ENCODE measurements around the gene KIAA1958. TPM values are rescaled to one million over a fixed set of nuclear protein-coding genes. Genes with fewer than 3 reads are reported as not detected.

The KIAA1958 gene
- 10 to 100 TPM in 2 of 4 donors, 1 to 10 TPM in 2; 4.6 to 22.0 (median 9.2) TPM for total RNA-seq

DNA sequence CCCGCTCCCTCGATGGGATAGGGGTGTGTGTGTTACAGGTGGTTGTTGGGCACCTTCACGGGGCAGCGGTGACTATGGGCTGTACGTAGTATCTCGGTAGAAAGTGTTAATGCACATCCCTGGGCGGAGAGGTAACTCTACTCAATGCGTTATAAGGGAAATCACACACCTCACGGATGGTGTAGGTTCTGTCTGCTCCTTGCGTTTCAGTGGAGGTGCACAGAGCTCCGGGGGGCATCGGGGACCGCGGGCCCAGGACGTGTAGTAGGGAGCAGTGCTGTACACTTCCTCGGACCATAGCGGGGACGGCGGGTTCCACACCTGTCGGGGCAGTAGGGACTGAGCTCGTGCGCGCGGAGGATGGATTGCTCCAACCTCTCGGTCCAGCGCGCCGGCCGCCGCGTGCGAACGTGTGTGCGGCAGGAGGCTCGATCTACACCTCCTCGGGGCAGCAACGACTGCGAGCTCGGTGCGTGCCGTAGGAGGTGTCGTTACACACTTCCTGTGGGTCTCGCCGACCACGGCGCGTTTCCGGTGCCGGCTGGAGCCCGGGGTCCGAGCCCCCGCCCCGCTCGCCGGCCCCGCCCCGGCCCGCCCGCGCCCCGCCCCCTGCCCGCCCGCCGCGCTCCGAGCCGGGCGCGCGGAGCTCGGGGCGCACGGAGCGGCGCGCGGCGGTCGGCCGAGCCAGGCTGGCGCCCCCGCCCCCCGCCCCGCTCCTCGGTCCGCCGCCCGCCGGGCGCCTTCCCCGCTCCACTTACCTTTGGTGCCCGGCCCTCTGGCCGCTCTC is at the start of gene KIAA1958:
Gene KIAA1958 (plus strand): TSS at position 607 of the 787 bp plus-strand sequence. CDS start 87,254 bp downstream, outside the sequence.
- no peaks in the 10 kb centered on the region for H3K9me3 ChIP-seq
- H3K4me1 ChIP-seq: peaks cover 0 to 14% of the 10 kb centered on the region in 2 donors
- H3K27ac ChIP-seq: peak within 1 kb of the TSS; percentile 88 to 91
- no peaks in the 10 kb centered on the region for H3K36me3 ChIP-seq
- intact Hi-C loops (cut with DNase I; ENCODE audit: low total_unique reads): no loop called here
- H3K27me3 ChIP-seq: no peaks in the 10 kb centered on the region
- peak in 1 of 2 donors; percentile 58 for TF ChIP-seq POLR2A (IDR thresholded peaks at IDR 0.05)
- TF ChIP-seq, protein P1, sequence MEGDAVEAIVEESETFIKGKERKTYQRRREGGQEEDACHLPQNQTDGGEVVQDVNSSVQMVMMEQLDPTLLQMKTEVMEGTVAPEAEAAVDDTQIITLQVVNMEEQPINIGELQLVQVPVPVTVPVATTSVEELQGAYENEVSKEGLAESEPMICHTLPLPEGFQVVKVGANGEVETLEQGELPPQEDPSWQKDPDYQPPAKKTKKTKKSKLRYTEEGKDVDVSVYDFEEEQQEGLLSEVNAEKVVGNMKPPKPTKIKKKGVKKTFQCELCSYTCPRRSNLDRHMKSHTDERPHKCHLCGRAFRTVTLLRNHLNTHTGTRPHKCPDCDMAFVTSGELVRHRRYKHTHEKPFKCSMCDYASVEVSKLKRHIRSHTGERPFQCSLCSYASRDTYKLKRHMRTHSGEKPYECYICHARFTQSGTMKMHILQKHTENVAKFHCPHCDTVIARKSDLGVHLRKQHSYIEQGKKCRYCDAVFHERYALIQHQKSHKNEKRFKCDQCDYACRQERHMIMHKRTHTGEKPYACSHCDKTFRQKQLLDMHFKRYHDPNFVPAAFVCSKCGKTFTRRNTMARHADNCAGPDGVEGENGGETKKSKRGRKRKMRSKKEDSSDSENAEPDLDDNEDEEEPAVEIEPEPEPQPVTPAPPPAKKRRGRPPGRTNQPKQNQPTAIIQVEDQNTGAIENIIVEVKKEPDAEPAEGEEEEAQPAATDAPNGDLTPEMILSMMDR (IDR thresholded peaks at IDR 0.05): no peak
- H3K4me3 ChIP-seq: peak within 1 kb of the TSS; percentile 81 to 99
- DNase-seq: peak; percentile 74 to 77

- no peaks in the 10 kb centered on the region for H3K4me1 ChIP-seq
- no peak overlapping the region for H3K27ac ChIP-seq
- H3K9me3 ChIP-seq: no peaks in the 10 kb centered on the region
- DNase-seq: no peak
- no peaks in the 10 kb centered on the region for H3K36me3 ChIP-seq
- no peaks in the 10 kb centered on the region for H3K27me3 ChIP-seq
- no peak for TF ChIP-seq POLR2A (IDR thresholded peaks at IDR 0.05)
- TF ChIP-seq, protein P1 (IDR thresholded peaks at IDR 0.05): no peak
- intact Hi-C loops (cut with DNase I; ENCODE audit: low total_unique reads): no loop called here
- H3K4me3 ChIP-seq: no peak overlapping the region
Observed at GRCh38 chr9:112437406-112437805, 49.2 kb upstream of the KIAA1958 start.

- H3K4me3 ChIP-seq: no peak overlapping the region
- no peak for DNase-seq
- no peaks in the 10 kb centered on the region for H3K36me3 ChIP-seq
- H3K27me3 ChIP-seq: no peaks in the 10 kb centered on the region
- TF ChIP-seq, protein P1 (IDR thresholded peaks at IDR 0.05): no peak
- TF ChIP-seq POLR2A (IDR thresholded peaks at IDR 0.05): no peak
- no peaks in the 10 kb centered on the region for H3K4me1 ChIP-seq
- H3K9me3 ChIP-seq: no peaks in the 10 kb centered on the region
- intact Hi-C loops (cut with DNase I; ENCODE audit: low total_unique reads): no loop called here
- H3K27ac ChIP-seq: no peak overlapping the region
Observed at GRCh38 chr9:112439171-112439570, 47.5 kb upstream of the KIAA1958 start.

GRCh38 chr9:112439825-112440224 is 46.8 kb upstream of the KIAA1958 start:
- Histone ChIP-seq H3K27ac (no peak overlapping the region), H3K4me3 (no peak overlapping the region), H3K9me3 (no peaks in the 10 kb centered on the region), H3K27me3 (no peaks in the 10 kb centered on the region), H3K4me1 (no peaks in the 10 kb centered on the region), H3K36me3 (no peaks in the 10 kb centered on the region)
- TF ChIP-seq POLR2A (IDR thresholded peaks at IDR 0.05): no peak
- TF ChIP-seq, protein P1 (IDR thresholded peaks at IDR 0.05): no peak
- intact Hi-C loops (cut with DNase I; ENCODE audit: low total_unique reads): no loop called here
- no peak for DNase-seq

DNA sequence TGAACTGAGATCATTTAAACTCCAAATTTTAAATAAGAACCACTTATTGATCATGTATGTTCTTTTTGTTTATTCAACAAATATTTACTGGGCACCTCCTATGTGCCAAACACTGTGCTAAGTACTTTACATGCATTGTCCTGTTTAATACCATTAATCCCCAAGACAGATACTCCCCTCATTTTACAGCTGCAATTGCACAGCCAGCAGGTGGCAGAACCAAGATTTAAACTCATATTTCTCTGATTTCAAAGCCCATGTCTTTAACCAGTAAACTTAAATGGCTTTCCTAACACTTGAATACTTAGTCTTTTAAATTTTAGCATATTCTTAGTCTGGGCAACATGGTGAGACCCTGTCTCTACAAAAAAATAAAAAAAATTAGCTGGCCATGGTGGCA is 43.4 kb upstream of the KIAA1958 start:
- no peaks in the 10 kb centered on the region for H3K36me3 ChIP-seq
- intact Hi-C loops (cut with DNase I; ENCODE audit: low total_unique reads): no loop called here

More for the DNA sequence above, 43.4 kb upstream of the KIAA1958 start:
- no peak overlapping the region for H3K27ac ChIP-seq
- H3K9me3 ChIP-seq: no peaks in the 10 kb centered on the region
- no peaks in the 10 kb centered on the region for H3K27me3 ChIP-seq
- no peak overlapping the region for H3K4me3 ChIP-seq
- no peaks in the 10 kb centered on the region for H3K4me1 ChIP-seq
- DNase-seq: no peak
- TF ChIP-seq, protein P1 (IDR thresholded peaks at IDR 0.05): peak in 2 of 4 experiments; percentile 21 to 34
- TF ChIP-seq POLR2A (IDR thresholded peaks at IDR 0.05): no peak
